Mucosa of descending colon (tissue), 3 donors: Measurements from ENCODE around the gene LSMEM2. TPM values are rescaled to one million over a fixed set of nuclear protein-coding genes. Genes with fewer than 3 reads are reported as not detected.

ENCODE experiments used
- ATAC-seq: fragments of 200-7000 bp; cut with Tn5 transposase; one replicate; pipeline ENCODE4 v1.9.1; 2020; ENCODE audit warnings: mild to moderate bottlenecking, moderate library complexity
- DNase-seq, 3 donors: peaks; one replicate each; pipeline ENCODE4 v3.0.0-alpha.2; 2020
- H3K36me3 ChIP-seq: fragments of 200-600 bp; one replicate; pipeline ENCODE4 v1.8.0; 2021; ENCODE audit warnings: low read depth, mild to moderate bottlenecking
- H3K4me1 ChIP-seq: fragments of 200-600 bp; one replicate; pipeline ENCODE4 v1.8.0; 2021; ENCODE audit warnings: low read depth, mild to moderate bottlenecking
- H3K4me3 ChIP-seq: fragments of 200-600 bp; one replicate; pipeline ENCODE4 v1.8.0; 2021; ENCODE audit warnings: mild to moderate bottlenecking
- H3K9me3 ChIP-seq: fragments of 200-600 bp; one replicate; pipeline ENCODE4 v1.8.0; 2021; ENCODE audit warnings: mild to moderate bottlenecking
- CTCF ChIP-seq: fragments of 200-600 bp; IDR thresholded peaks from one replicate; pipeline ENCODE4 v1.8.0; 2022; ENCODE audit warnings: antibody characterized with exemption, mild to moderate bottlenecking
- intact Hi-C, 2 donors: fragments of 100-400 bp; cut with DNase I in 1 of 2; cut with micrococcal nuclease in 1 of 2; formaldehyde crosslinking; loops; one replicate each; pipeline versions ENCODE4 v1.11.0 to v1.11.1; 2022; cut with DNase I, micrococcal nuclease
- total RNA-seq, 3 donors: library from RNA; stranded (reverse); fragmentation: NEBNext Ultra II Directional in 2 of 3; extraction: Animal tissue kit (Norgen Biotek cat#: 25700) in 2 of 3; gene quantifications; one replicate each; pipeline versions ENCODE4 v1.2.1 to v1.2.4, GENCODE V29; 2021 to 2023
- donor health status: DM: no; HTN: no; CAD: no; lungs with moderate emphysema.
- donor health status: DM: no; HTN: no; CAD: no.
- donor health status: DM: no; HTN: yes; CAD: no.

Gene LSMEM2
- total RNA-seq, 3 donors from 2014 or later, result 0.32 TPM; not detected in 2

- Histone ChIP-seq H3K36me3 (peaks cover 6% of the 10 kb centered on the region), H3K9me3 (no peaks in the 10 kb centered on the region), H3K4me1 (peaks cover 2% of the 10 kb centered on the region), H3K4me3 (no peak overlapping the region)
- DNase-seq (no peak), ATAC-seq (peak; percentile 20)
- intact Hi-C loops, result no loop called here
- no peak for TF ChIP-seq CTCF
These were observed 24.2 kb upstream of the LSMEM2 start for GRCh38 chr3:50254577-50255250.

- intact Hi-C loops, result no loop called here
- TF ChIP-seq CTCF, result no peak
- ATAC-seq (no peak), DNase-seq (no peak)
- peaks cover 6% of the 10 kb centered on the region for H3K36me3 ChIP-seq
- H3K4me3 ChIP-seq, result no peak overlapping the region
- no peaks in the 10 kb centered on the region for H3K9me3 ChIP-seq
- H3K4me1 ChIP-seq, result peaks cover 4% of the 10 kb centered on the region
These were observed 23.7 kb upstream of the LSMEM2 start for GRCh38 chr3:50255251-50255615.

GRCh38 chr3:50256978-50257890, 21.7 kb upstream of the LSMEM2 start:
- H3K4me1 ChIP-seq, result peaks cover 13% of the 10 kb centered on the region
- intact Hi-C loops, result no loop called here

GRCh38 chr3:50258029-50258680, 20.7 kb upstream of the LSMEM2 start:
- no peak overlapping the region for H3K4me3 ChIP-seq
- ATAC-seq, result no peak
- H3K4me1 ChIP-seq, result peaks cover 13% of the 10 kb centered on the region
- H3K36me3 ChIP-seq, result peaks cover 6% of the 10 kb centered on the region
- intact Hi-C loops, result no loop called here
- H3K9me3 ChIP-seq, result no peaks in the 10 kb centered on the region
- TF ChIP-seq CTCF, result no peak
- DNase-seq, result no peak

More at GRCh38 chr3:50256978-50257890, 21.7 kb upstream of the LSMEM2 start:
- ATAC-seq (peak; percentile 10), DNase-seq (peak in 2 of 3 donors; percentile 76)
- Histone ChIP-seq H3K36me3 (peaks cover 6% of the 10 kb centered on the region), H3K4me3 (no peak overlapping the region), H3K9me3 (no peaks in the 10 kb centered on the region)
- peak; percentile 48 for TF ChIP-seq CTCF

GRCh38 chr3:50258979-50259378, 19.9 kb upstream of the LSMEM2 start:
- no peak for TF ChIP-seq CTCF
- Histone ChIP-seq H3K4me3 (no peak overlapping the region), H3K36me3 (peaks cover 6% of the 10 kb centered on the region), H3K4me1 (peaks cover 13% of the 10 kb centered on the region), H3K9me3 (no peaks in the 10 kb centered on the region)
- ATAC-seq (no peak), DNase-seq (no peak)
- intact Hi-C loops, result no loop called here
